Measurements from ENCODE around the gene POU2AF1. TPM values are rescaled to one million over a fixed set of nuclear protein-coding genes. Genes with fewer than 3 reads are reported as not detected.

POU2AF1 gene
- polyA plus RNA-seq, 1 donor from 2014 or later = not detected

GRCh38 chr11:111362887-111363411 is 16.1 kb downstream of the POU2AF1 start:
- Histone ChIP-seq H3K36me3 (ENCODE audit: insufficient read depth, low read length) (no peaks in the 10 kb centered on the region), H2AFZ (ENCODE audit: low read depth, low read length) (no peak overlapping the region), H3K79me2 (replicated peaks; ENCODE audit: insufficient read depth, low read length) (no peaks in the 10 kb centered on the region), H3K4me2 (ENCODE audit: low read length) (no peak overlapping the region), H3K27ac (ENCODE audit: low read length) (no peak overlapping the region), H3K9me2 (ENCODE audit: insufficient read depth, low read length) (no peaks in the 10 kb centered on the region), H3F3A (ENCODE audit: insufficient read depth, low read length, poor library complexity, severe bottlenecking) (no peaks in the 10 kb centered on the region), H3K9me3 (ENCODE audit: low read length) (no peaks in the 10 kb centered on the region), H3K4me3 (ENCODE audit: low read length) (no peak overlapping the region), H3K27me3 (ENCODE audit: insufficient read depth, low read depth, low read length) (no peaks in the 10 kb centered on the region), H3K9ac (ENCODE audit: low read length) (no peak overlapping the region), H4K20me1 (ENCODE audit: insufficient read depth) (no peaks in the 10 kb centered on the region)
- TF ChIP-seq SMC3 (conservative IDR thresholded peaks at IDR 0.05; ENCODE audit: poor library complexity) (no peak), POLR2AphosphoS5 (IDR thresholded peaks at IDR 0.05) (no peak), TAF1 (IDR thresholded peaks at IDR 0.05; ENCODE audit: low read depth) (no peak), RAD21 (conservative IDR thresholded peaks at IDR 0.05) (no peak), REST (IDR thresholded peaks at IDR 0.05; ENCODE audit: borderline replicate concordance) (no peak), EZH2 (IDR thresholded peaks at IDR 0.05; ENCODE audit: borderline replicate concordance, insufficient read depth, low read length, poor library complexity, severe bottlenecking) (no peak), CTCF (IDR thresholded peaks at IDR 0.05; ENCODE audit: poor library complexity, severe bottlenecking) (no peak), EP300 (conservative IDR thresholded peaks at IDR 0.05; ENCODE audit: poor library complexity, severe bottlenecking) (no peak), MXI1 (conservative IDR thresholded peaks at IDR 0.05; ENCODE audit: poor library complexity, severe bottlenecking) (no peak)

- no peaks in the 10 kb centered on the region for H3K9me2 ChIP-seq (ENCODE audit: insufficient read depth, low read length)
- no peaks in the 10 kb centered on the region for H3K36me3 ChIP-seq (ENCODE audit: insufficient read depth, low read length)
- H2AFZ ChIP-seq (ENCODE audit: low read depth, low read length) = no peak overlapping the region
- no peaks in the 10 kb centered on the region for H3K79me2 ChIP-seq (replicated peaks; ENCODE audit: insufficient read depth, low read length)
- H3F3A ChIP-seq (ENCODE audit: insufficient read depth, low read length, poor library complexity, severe bottlenecking) = no peaks in the 10 kb centered on the region
- H3K27ac ChIP-seq (ENCODE audit: low read length) = no peak overlapping the region
- H3K4me3 ChIP-seq (ENCODE audit: low read length) = no peak overlapping the region
- no peak overlapping the region for H3K4me2 ChIP-seq (ENCODE audit: low read length)
- H4K20me1 ChIP-seq (ENCODE audit: insufficient read depth) = no peaks in the 10 kb centered on the region
- no peaks in the 10 kb centered on the region for H3K9me3 ChIP-seq (ENCODE audit: low read length)
- H3K27me3 ChIP-seq (ENCODE audit: insufficient read depth, low read depth, low read length) = no peaks in the 10 kb centered on the region
- no peak overlapping the region for H3K9ac ChIP-seq (ENCODE audit: low read length)
- no peak for TF ChIP-seq TAF1 (IDR thresholded peaks at IDR 0.05; ENCODE audit: low read depth)
- no peak for TF ChIP-seq REST (IDR thresholded peaks at IDR 0.05; ENCODE audit: borderline replicate concordance)
- TF ChIP-seq SMC3 (conservative IDR thresholded peaks at IDR 0.05; ENCODE audit: poor library complexity) = no peak
- no peak for TF ChIP-seq MXI1 (conservative IDR thresholded peaks at IDR 0.05; ENCODE audit: poor library complexity, severe bottlenecking)
- TF ChIP-seq CTCF (IDR thresholded peaks at IDR 0.05; ENCODE audit: poor library complexity, severe bottlenecking) = no peak
- TF ChIP-seq RAD21 (conservative IDR thresholded peaks at IDR 0.05) = no peak
- no peak for TF ChIP-seq EP300 (conservative IDR thresholded peaks at IDR 0.05; ENCODE audit: poor library complexity, severe bottlenecking)
- no peak for TF ChIP-seq EZH2 (IDR thresholded peaks at IDR 0.05; ENCODE audit: borderline replicate concordance, insufficient read depth, low read length, poor library complexity, severe bottlenecking)
- TF ChIP-seq POLR2AphosphoS5 (IDR thresholded peaks at IDR 0.05) = no peak
These were observed 17.2 kb downstream of the POU2AF1 start for GRCh38 chr11:111361874-111362273.
